HuH-7.5 (cell line): ENCODE measurements around the gene MRPL37.

Experiments
- DNase-seq: peaks from one replicate; pipeline ENCODE4 v3.0.0; 2011; ENCODE audit warnings: low spot score

The MRPL37 gene

GRCh38 chr1:54240741-54241335, 40.9 kb downstream of the MRPL37 start:
- no peak for DNase-seq

DNA sequence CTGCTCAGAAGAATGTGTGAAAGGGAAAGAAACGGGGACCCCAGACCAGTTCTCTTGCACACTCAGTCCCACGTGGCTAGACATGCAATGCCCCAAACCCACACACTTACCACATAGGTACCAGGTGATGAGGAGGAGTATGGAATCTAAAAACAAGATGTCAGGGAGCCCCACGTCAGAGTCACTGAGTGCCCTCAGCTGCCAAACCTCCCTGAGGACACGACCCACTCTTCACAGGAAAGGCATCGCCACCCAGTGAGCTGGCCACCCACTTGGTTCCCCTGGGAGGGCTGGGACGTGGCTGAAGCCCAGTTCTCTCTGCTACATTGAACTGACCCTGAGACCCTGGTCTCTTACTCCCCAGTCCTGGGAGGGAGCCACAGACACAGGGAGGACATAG, 41.4 kb downstream of the MRPL37 start:
- no peak for DNase-seq

GRCh38 chr1:54243022-54243421, 43.1 kb downstream of the MRPL37 start:
- no peak for DNase-seq

- DNase-seq: no peak
Observed at GRCh38 chr1:54244655-54245054, 44.7 kb downstream of the MRPL37 start.

DNA sequence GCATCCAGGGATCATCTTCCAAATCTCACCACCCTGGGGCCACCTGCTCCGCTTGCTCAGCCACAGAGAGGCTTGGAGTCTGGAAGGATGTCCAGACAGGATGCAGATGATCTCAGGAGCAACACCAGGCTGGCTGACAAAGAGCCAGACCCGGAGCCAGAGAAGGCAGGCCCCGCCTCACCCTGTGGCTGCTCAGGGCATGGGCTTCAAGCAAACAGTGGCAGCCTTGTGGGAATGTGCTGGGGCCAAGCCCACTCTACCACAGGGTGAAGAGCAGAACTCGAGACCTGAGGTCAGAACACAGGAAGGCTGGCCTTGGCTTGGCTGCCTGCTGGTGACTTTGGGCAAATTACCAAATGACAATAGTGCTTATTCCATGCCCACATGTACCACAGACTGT, 45.5 kb downstream of the MRPL37 start:
- no peak for DNase-seq

DNA sequence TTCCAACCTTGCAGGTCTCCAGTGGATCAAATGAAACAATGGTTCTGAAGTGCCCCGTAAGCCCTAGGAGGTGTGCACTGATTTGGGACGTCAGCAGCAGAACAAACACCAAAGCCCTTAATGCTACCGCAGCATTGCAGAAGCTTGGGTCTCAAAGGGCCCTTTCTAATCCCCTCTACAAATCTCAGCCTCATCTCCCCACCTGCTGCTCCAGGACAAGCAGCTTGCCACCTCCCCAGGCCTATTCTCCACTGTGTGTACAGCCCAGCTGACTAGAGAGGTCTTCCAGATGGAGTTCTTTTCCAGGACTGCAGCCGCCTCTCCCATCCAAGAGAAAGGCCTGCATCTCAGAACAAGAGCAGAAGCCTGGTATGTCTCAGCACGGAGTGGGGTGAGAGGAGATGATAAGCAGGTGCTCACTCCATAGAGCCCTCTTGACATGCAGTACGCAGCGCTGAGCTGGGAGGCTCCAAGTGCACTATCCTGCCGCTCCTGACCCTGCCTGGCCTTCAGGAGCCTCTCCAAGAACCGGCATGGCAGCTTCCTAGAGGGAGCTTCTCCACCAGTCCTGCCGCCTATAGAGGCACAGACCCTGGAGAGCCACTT, 46.3 kb downstream of the MRPL37 start:
- no peak for DNase-seq

GRCh38 chr1:54247863-54248515, 48.0 kb downstream of the MRPL37 start:
- no peak for DNase-seq

DNA sequence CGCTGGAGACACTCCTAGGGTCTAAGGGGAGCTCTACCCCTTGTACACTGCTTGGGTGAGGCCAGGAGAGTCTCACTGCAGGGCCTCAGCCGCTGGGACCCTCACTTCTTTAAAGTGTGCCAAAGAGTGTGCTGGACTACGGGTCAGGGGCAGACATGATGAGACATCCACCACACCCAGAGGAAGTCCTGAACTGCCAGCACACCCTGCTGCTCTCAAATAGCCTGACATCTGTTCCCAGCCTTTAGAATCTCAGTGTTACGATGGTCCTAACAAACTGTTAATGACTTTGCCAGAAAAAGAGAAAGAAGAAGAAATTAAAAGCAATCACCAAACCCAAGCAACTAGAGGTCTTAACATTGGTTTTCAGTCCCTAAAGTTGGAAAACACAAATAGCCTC, 49.0 kb downstream of the MRPL37 start:
- no peak for DNase-seq

- peak; percentile 78 for DNase-seq
Observed at GRCh38 chr1:54249819-54250435, 50.0 kb downstream of the MRPL37 start.

DNA sequence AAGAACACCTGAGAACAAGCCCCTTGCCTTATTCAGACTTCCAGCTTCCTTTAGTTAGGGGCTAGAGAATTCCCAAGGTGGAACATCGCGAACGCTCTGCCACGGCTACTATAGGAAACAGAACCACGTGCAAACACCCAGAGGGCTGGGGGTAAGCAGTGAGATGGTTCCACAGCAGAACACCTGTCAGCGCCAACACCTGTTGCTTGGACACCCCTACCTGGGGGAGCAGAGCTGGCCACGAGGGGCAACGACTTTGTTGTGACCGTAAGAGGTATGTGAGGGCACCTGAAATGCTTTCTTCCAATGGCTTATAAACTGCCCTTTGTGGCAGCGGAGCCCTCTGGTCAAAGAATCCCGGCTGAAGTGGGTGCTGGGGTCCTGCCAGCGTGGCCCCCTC, 50.7 kb downstream of the MRPL37 start:
- DNase-seq: no peak

GRCh38 chr1:54252371-54252936, 52.5 kb downstream of the MRPL37 start:
- no peak for DNase-seq

DNA sequence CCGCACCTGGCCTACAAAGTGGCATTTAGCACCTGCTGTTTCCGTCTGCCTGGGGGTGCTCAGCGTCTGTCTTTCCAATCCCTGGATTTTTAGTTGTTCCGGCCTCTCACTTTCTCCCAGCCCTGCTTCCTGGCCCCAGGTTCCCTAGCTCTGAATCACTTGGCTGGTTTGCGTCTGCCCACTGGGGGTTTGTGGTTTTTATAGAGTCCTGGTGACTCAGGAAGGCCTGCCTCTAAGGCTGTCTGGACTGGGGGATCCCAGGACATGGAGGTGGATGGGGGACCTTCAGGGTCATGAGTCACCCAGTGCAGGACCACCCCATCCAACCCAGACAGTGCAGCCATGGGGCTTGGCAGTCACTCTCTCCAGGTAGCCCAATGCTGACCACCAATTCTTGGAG, 53.5 kb downstream of the MRPL37 start:
- DNase-seq: no peak

- no peak for DNase-seq
Observed at GRCh38 chr1:54254055-54254454, 54.1 kb downstream of the MRPL37 start.

- DNase-seq: no peak
Observed at GRCh38 chr1:54255026-54255702, 55.2 kb downstream of the MRPL37 start.

DNA sequence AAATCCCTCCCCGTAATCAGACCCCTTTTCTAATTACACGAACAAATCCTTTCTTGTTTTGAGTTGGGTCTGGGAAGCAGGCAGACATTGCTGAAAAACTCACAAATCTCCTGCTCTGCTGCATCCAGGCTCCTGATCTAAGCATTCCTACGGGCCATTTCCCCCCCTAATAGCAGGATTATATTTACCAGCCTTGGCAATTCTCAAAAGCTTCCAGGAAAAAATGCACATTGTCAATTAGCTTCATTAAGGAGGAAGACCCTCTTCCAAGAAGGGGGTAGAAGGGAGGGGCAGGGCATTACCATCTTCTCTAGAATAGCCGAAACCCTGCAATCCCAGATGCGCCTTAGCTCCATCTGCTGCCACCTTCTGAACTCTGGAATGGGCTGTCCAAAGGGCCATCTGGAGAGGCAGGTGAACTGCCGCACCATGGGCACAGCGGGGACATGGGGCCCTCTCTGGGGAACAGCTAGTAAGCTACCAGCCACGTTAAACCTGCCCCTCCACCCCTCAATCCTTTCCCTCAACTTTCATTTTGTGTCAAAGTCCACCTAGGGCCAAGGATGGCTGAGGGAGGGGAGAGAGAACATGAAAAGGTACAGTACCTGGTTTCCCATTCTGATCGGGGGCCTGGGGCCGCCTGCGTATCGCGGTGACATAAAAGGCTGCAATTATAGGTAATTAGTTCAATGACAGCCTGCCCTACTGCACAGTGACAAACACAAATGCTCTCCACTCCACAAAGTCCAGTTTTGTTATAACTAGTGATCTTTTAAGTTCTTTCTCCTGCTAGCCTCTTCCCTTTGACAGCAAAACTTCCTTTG, 56.8 kb downstream of the MRPL37 start:
- no peak for DNase-seq

GRCh38 chr1:54257346-54257620, 57.3 kb downstream of the MRPL37 start:
- DNase-seq: no peak

DNA sequence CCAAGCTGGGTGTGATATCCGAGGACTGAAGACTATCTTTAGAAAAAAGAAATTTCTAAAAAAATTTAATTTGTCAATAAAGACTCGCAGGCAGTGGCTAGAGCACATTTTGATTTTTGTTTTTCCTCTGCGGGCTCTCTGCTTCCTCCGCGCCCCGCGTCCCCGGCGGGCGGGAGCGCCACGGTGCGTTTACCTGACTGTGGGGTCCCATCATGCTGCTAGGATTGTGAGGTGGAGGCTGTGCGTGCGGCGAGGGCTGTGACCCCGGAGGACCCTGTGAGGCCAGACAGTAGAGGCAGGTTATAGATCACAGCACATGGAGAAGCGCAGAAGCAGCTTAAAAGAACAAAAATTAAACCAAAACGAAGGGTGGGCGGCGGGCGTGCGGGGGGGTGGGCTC, 57.9 kb downstream of the MRPL37 start:
- no peak for DNase-seq

DNA sequence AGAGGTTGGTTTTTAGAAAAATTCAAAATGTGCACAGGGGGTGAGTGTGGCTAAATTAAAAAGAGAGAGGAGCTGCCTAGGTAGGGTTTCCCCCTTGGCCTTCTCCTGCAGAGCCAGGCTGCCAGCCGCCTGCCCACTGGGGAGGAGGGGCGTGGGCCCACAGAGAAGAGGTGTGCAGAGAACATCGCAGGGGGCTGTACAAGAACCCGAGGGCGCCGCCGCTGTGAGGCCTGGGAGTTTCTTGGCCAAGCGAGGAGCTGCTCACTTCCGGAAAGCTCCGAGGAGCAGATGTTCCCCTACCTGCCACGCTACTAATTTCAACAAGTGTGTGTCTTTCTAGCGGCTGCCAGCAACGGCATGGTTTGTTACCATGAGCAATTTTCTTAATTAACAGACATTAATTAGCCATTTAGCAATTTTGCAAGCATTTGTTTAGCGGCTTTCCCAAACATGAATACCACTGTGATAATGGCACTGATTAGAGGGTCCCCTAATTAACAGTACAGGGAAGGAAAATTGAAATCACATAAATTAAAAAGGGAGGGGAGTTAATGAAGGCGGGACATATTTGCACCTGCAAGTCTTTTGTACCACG, 59.7 kb downstream of the MRPL37 start:
- DNase-seq: no peak

DNA sequence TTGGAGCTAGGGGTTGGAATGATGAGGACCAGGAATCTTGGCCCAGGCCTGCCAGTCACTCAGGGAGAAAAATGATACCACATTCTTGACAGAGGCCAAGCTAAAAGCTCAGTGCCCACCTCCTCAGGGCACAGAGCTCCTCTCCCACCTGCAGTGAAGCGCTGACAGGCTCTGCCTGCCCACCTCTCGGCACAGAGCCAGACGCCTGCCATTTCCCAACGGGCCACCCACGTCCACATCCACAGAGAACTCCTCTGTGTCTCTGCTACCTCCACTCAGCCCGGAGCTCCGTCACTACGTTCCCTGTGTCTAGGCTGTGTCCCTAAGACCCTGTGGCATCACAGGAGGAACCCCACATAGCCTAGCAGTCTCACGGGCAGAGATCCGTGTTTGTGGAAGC, 60.8 kb downstream of the MRPL37 start:
- DNase-seq: no peak

DNA sequence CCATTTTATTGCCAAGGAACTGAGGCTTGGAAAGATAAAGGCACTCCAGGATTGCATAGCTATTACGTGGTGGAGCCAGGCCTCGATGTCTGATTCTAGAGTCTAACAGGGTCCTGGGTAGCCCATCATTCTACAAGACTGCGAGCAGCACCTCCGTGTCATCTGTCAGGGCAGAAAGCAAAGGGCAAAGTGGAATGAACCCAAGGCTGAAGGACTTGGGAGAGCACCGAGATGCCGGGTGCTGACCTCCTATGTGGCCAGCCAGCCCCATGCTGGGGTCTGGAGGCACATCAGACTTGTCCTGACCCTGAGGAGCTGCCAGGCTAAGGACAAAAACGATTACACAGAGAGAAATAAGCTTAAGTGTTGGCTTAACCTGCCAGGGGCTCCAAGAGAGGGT, 62.3 kb downstream of the MRPL37 start:
- no peak for DNase-seq

DNA sequence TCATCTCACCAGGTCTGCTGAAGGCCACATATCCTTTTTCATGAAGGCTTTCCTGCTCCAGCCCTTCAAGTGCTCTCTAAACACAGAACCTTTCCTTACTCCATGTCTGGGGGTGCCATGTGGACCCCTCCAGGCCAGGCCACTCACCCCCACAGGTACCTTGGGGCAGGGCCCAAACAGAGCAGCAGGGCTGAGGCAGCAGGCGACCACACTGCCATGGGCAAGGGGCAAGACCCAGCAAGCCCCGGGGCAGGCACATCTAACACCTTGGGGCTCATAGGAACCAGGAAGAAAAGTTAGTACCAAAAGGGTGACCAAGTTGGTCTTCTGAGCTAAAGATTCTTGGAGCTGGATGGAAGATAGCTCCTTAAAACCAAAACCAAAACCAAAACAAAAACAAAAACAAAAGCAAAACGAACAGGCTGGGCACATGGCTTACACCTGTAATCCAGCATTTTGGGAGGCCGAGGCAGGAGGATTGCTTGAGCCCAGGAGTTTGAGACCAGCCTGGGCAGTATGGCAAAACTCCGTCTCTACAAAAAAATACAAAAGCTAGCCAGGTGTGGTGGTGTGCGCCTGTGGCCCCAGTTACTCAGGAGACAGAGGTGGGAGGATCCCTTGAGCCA, 63.7 kb downstream of the MRPL37 start:
- no peak for DNase-seq
